ACHN (cell line): Measurements from ENCODE around the gene EPS8L1.
A peak's percentile ranks its signal among the peaks of the same experiment; 100 is the strongest.
"Not testable (repeated sequence)": the region's sequence is repeated elsewhere in the genome, so short reads cannot be mapped to it uniquely, and the experiment has no call there.

Experiments used
- DNase-seq: peaks from one replicate; pipeline ENCODE4 v3.0.0-alpha.2; 2015
- in situ Hi-C: cut with HindIII; loops from 2 replicates; pipeline ENCODE4 v1.10.0; 2017; ENCODE audit warnings: low sequenced_read_pairs, low pct_ligation_motif_present, low pct_unique_long_range_greater_than_20kb

Gene EPS8L1

DNA sequence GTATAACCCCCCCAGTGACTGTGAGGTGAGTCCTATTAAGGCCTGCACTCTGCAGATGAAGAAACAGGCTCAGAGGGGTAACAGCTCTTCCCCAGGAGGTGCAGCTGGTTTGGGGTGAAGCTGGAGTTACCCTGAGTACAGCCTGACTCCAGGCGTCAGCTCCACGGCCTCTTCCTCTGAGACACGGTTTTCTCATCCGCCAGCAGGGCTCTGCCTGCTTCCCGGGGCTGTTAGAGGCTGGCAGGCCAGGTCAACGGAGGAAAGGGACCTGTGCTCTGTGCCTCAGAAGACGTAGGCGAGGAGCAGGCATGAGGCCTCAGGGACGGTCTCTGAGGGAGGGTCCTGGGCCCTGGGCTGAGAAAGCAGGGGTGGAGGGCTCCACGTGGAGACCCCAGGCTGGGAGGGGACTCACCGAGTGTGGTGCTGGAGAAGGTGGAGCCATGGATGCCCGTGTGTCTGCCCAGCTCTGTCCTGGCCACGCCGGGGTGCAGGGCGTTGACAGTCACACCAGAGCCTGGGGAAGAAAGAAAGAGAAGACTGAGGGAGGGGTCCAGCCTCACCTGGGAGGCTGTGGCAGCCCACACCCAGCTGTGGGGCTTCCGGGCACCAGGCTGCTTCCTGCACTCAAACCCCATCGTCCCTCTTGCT, 28.6 kb upstream of the EPS8L1 start:
- in situ Hi-C loops = no loop called here
- no peak for DNase-seq

DNA sequence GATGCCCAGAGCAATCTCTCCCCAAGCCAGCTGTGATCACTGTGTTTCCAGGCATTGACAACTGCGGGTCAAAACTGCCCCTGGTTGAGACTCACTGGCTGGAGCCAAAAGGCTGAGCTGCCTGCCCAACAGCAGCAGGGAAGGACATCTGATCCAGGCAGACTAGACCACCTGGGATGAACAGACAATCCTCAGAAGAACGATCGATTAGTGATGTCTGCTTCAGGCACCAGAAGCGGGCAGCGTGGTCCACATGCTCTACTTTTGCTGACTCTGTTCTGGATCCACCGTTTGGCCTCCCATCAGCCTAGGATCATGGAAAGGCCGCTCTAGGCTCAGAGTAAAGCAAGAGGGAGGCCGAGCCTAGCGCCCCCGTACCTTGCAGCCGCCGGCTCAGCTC, 27.7 kb upstream of the EPS8L1 start:
- in situ Hi-C loops = no loop called here
- no peak for DNase-seq

DNA sequence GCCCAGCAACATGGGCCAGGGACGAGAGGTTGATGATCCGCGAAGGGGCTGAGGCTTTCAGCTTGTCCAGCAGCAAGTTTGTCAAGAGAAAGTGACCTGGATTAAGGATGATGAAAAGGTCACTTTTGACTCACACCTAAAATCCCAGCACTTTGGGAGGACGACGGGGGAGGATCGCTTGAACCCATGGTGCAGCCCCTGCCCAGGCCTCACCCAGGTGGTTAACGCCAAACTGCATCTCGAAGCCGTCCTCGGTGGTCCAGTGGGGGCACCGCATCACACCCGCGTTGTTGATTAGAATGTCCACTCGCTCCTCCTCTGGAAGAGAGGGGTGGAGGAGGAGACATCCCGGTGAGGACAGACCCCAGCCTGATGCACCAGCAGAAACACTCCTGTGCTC, 27.2 kb upstream of the EPS8L1 start:
- DNase-seq = no peak
- in situ Hi-C loops = no loop called here

DNA sequence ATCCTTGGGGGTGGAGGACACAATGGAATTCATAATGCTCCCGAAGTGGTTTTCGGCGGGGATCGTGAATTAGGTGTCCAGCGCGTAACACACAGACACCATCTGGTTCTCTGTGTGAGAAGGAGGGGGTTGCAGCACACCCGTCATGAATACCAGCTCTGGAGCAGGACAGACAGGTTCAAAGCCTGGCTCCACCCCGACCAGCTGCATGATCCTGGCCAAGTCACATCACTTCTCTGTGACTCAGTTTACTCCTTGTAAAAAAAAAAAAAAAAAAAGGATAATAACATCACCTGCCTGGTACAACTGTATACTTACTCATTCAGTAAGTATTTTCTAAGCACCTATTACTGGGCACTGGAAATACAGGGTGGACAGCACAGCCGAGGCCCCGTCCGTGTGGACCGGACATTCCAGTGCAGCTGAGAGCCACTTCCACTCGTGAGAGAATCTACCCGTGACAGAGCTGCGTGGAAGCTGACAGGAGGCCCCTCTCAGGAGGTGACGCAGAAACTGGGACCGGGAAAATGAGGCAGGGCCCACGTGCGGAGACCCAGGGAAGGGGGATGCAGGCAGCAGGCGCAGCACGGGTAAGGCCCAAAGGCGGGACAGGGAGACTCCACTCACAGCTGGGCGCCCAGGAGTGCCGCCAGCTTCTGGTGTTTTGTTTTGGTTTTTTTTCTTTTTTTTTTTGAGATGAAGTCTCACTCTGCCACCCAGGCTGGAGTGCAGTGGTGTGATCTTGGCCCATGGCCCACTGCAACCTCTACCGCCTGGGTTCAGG, 24.7 kb upstream of the EPS8L1 start:
- DNase-seq = no peak
- in situ Hi-C loops = no loop called here

DNA sequence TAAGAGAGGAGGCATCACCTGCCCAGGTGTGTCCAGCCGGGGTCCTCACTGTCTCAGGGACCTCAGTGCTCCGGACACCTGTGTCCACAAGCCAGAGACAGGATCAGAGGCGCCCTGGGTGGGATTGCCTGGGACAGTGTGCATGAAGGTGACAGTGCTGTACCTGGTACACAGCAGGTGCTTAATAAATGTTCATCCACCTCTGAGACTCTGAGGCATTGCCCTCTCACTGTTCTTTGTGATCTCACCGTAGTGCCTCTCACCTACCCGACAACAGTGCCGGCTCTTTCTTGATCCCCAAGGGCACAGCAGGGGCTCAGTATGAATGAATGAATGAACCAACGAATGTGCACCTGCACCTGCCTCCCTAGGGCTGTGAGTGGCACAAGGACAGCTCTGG, 21.9 kb upstream of the EPS8L1 start:
- in situ Hi-C loops = no loop called here
- no peak for DNase-seq

DNA sequence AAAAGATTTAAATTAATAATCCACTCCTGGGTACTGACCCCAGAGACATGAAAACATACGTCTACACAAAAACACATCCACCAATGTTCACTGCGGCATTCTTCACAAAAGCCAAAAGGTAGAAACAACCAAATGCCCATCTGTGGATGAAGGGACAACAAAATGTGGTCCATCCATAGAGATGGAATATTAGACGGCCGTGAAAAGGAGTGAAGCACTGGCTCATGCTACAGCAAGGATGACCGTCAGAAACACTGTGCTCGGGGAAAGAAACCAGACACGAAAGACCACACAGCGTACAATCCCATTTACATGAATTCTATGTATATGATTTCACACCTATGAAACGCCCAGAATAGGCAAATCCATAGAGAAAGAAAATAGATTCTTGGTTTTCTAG, 18.8 kb upstream of the EPS8L1 start:
- in situ Hi-C loops = no loop called here
- no peak for DNase-seq

DNA sequence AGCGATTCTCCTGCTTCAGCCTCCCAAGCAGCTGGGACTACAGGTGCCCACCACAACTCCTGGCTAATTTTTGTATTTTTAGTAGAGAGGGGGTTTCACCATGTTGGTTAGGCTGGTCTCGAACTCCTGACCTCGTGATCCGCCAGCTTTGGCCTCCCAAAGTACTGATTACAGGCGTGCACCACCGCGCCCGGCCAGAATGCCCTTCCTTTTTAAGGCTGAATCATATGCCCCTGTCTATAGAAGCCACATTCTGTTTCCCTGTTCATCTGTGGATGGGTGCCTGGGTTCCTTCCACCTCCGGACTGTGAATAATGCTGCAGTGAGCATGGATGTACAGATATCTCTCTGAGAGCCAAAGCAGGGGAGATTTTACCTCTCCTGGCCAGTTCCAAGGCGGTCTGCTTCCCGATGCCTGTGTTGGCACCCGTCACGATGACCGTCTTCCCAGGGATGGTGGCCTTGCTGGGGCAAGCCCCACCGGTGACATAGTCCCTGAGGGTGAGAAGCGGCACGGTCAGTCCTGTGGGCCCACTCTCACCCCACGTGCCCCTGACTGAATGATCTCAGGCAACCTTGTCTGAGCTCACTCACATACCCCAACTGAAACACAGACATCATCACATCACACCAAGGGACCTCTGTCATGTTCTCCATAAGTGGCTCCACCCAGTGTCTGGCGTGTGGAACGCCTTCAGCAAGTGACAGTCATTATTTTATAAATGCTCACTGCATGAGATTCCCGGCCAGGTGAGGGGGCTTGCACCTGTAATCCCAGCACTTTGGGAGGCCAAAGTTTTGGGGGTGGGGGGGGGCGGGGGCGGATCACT, 16.7 kb upstream of the EPS8L1 start:
- no peak for DNase-seq
- in situ Hi-C loops = no loop called here

DNA sequence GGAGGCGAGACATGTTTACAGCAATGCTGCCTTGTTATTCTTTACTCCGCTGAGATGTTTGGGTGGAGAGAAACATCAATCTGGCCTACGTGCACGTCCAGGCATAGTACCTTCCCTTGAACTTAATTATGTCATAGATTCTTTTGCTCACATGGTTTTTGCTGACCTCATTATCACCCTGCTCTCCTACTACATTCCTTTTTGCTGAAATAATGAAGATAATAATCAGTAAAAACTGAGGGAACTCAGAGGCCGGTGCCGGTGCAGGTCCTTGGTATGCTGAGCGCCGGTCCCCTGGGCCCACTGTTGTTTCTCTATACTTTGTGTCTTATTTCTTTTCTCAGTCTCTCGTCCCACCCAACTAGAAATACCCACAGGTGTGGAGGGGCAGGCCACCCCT, 15.4 kb upstream of the EPS8L1 start:
- DNase-seq, in situ Hi-C loops: not testable (repeated sequence)

DNA sequence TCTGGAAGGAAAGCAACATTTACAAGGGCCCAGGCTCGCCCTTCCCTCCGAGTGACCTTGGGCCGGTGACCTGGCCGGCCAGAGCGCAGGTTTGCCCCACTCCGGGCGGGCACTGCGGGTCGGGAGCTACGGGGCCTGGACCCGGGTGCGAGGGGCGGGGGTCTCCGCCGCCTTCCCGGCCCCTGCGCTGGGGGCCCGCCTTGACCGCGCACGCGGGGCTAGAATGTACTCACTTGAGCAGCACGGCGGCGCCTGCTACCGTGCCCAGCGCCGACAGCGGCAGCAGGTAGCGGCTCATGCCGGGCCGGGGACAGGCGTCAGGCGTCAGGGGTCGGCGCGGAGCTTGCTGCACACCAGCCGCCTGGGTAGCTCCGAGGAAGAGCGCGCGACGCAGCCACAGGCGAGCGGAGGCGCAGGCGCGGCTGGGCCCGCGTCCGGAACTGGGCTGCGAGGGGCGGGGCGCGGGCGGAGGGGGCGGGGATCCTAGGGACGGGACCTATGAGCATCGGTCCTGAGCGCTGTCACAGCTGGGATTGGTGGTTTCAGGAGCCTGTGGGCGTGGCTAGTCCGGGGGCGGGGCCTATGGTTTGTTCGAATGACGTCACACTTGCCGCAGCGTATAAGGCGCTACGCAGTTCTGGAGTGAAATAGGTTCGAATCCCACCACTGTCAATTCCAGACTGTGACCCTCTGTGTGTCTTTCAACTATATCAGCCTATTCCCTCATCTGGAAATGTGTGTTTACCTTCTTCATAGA, 12.8 kb upstream of the EPS8L1 start, which contains the start of gene RDH13:
Gene RDH13, minus strand, starts transcription at position 414 of the 757 bp plus-strand sequence. Its CDS starts 116 bp downstream, at position 298.
- DNase-seq = peak; percentile 91
- in situ Hi-C loops = no loop called here

DNA sequence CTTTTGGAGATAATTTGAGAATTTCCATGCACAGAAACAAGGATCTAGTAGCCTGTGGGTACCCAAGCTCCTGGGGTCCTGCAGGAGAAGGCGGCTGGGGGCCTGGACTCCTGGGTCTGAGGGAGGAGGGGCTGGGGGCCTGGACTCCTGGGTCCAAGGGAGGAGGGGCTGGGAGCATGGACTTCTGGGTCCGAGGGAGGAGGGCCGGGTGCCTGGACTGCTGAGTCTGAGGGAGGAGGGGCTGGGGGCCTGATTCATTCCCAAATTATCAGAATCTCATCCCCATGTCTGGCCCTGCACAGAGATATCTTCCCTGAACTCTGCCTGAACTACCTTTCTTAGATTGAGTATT, 12.2 kb upstream of the EPS8L1 start:
- in situ Hi-C loops = no loop called here
- DNase-seq = no peak

DNA sequence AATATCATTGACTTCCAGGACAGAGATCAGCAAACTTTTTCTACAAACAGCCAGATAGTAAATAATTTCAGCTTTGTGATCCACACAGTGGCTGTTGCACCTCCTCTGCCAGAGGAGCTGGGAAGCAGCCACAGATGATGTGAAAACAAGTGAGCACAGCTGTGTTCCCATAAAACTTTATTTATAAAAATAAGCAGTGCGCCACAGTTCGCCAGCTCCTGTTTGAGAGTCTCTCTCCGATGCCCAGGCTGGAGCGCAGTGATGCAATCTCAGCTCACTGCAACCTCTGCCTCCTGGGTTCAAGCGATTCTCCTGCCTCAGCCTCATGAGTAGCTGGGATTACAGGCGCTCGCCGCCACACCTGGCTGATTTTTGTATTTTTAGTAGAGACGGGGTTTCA, 10.2 kb upstream of the EPS8L1 start:
- DNase-seq, in situ Hi-C loops: not testable (repeated sequence)

DNA sequence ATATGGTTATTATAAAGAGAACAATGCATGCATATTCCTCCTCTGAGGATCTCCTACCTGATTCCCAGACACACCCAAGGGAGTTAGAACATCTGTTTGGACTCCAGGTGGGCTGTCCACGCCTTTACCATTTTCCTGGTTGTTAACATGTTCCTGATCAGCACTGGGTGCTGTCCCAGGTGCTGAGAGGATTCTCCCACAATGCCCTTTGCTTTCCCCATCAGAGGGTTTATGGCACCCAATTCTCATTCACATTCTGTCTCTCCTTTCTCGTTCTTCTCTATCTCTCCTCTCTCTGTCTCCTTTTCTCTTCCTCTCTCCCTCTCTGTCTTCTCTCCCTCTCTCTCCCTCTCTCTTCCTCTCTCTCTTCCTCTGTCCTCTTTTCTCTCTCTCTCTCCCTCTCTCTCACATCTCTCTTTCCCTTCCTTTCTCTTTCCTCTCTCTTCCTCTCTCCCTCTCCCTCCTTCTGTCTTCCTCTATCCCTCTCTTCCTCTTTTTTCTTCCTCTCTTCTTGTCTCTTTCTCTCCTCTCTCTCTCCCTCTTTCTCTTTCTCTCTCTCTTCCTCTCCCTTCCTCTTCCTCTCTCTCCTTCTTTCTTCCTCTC, 9.5 kb upstream of the EPS8L1 start:
- no peak for DNase-seq
- in situ Hi-C loops = no loop called here

DNA sequence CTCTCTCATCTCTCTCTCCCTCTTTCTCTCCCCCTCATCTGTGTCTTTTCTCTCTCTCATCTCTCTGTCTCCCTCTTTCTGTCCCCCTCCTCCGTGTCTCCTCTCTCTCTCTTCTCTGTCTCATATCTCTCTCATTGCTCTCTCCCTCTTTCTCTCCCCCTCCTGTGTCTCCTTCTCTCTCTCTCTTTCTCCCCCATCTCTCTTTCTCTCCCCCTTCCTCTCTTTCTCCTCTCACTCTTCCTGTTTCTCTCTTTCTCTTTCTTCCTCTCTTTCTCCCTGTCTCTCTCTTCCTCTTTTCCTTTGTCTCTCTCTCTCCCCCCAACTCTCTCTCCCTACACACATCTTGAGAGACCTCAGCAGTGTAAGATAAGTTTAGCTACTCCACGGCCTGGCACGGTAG, 7.8 kb upstream of the EPS8L1 start:
- DNase-seq = no peak
- in situ Hi-C loops = no loop called here

DNA sequence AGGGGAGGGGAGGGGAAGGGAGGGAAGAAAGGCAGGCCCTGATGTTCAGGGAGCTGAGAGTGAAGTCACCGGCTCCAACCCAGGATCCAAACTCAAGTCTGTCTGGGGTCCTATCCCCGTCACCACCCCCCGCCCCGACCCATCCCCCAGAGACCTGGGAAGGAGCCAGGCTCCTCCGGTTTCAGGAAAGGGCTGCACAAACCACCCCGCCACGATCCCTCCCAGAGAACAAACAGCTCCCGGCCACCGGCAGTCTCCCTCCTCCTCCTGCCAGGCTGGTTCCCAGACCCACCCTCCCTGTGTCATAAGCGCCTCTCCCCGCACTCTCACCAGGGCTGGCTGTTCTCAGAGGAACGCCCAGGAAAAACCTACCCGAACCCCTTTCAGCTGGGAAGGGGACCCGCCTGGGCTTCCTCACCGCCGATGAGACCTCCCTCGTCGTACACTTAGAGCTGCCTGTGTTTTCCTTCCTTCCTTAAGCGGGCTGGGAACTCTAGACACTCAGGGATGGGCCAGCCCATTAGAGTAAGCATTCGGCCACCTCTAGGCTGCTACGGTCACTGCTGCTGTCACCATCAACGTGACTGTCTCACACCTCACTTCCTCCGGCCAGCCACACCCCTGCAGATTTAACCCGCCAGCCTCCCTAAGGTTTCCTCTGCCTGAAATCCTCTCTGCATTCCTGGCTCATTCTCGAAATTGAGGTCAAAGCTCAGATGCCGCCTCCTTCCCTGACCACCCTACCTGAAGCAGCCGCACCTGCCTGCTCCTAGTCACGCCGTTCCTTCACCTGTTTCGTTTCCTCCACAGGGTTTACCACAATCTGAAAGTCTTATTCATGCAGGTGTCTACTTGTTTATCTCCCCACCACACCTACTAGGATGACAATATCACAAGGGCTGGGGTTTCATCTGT, 6.5 kb upstream of the EPS8L1 start:
- no peak for DNase-seq
- in situ Hi-C loops = no loop called here

DNA sequence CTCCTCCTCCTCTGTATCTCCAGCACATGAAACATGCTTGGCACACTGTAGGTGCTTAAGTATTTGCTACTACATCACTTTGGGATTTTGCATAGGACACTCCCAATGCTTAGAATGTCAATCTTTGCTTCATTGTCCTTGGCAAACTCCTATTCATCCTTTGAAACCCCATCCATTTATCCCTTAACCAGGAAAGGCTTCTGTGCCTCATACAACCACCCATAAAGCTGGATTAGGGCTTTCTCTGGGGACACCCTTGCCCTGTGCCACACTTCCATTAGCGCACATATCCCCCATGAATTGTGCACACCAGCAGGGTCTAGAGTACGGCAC, 5.8 kb upstream of the EPS8L1 start:
- no peak for DNase-seq
- in situ Hi-C loops = no loop called here

DNA sequence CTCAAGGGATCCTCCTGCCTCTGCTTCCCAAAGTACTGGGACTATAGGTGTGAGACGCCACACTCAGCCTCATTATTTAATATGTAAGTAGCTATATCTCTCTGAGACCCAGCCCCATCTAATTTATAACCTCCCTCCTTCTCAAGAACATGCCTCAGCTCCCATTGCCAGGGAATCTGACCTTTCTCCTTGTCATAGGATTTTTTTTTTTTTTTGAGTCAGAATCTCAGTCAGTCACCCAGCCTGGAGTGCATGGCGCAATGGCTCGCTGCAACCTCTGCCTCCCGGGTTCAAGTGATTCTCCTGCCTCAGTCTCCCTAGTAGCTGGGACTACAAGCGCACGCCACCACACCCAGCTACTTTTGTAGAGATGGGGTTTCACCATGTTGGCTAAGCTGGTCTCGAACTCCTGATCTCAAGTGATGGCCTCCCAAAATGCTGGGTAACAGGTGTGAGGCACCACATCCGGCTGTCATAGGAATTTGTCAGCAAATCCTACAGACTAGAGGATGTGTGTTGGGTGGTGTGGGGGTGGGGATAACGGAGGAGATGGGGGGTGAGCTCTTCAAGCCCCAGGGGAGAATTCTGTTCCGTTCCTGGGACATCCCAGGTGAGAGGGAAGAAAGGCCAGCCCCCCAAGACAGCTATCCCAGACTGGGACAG, 5.1 kb upstream of the EPS8L1 start:
- in situ Hi-C loops = no loop called here

DNA sequence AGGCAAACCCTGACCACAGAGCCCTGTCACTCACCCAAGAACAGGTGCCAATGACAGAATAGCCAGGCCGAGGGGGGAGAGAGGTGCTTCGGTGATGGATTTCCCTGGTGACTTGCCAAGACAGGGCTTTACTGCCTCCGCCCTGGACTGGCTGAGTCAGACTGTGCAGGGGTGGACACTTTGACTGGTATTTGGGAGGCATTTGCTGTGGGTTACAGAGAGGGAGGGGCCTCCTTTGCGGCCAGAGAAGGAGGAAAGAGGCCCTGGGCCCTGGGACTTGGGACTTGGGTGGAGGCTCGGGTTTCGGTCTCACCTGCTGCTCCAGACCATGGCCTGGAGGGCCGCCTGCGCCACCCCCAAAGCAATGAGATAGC, 4.6 kb upstream of the EPS8L1 start:
- DNase-seq = peak; percentile 68
- in situ Hi-C loops = no loop called here

More for the DNA sequence above, 5.1 kb upstream of the EPS8L1 start:
- DNase-seq = no peak
